NCI-H446 treated with DMSO at 0.1 percent for 48 hours (cell line): ENCODE measurements around the gene GMEB1.
"Not testable (repeated sequence)": the region's sequence is repeated elsewhere in the genome, so short reads cannot be mapped to it uniquely, and the experiment has no call there.

Source experiments
- DNase-seq: peaks from one replicate; lab custom pipeline; 2025; lab: John Stamatoyannopoulos, UW

The GMEB1 gene

DNA sequence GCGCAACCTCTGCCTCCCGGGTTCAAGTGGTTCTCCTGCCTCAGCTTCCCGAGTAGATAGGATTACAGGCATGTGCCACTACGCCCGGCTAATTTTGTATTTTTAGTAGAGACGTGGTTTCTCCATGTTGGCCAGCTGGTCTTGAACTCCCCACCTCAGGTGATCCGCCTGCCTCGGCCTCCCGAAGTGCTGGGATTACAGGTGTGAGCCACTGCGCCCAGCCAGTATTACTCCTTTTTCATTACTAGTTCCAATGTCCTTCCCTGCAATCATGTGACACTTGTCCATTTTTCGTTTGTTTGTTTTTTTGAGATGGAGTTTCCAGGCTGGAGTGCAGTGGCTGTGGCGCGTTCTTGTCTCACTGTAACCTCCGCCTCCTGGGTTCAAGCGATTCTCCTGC lies 4.4 kb downstream of the GMEB1 start:
- not testable (repeated sequence) for DNase-seq

DNA sequence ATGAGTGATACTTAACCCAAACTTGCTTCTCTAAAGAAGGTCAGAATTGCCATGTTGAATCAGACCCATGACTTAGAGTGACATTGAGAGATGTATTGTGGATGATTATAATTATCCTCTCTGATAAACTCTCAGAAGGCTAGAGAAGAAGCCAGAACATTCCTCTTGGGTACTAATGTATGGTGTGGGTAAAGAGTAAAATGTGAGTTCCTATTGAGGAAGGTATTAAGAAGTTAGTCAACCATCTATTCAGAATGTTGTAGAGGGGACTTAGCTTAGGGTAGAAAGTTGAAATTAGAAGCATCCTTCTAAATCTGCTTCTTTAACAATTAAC lies 7.3 kb downstream of the GMEB1 start:
- DNase-seq: no peak

DNA sequence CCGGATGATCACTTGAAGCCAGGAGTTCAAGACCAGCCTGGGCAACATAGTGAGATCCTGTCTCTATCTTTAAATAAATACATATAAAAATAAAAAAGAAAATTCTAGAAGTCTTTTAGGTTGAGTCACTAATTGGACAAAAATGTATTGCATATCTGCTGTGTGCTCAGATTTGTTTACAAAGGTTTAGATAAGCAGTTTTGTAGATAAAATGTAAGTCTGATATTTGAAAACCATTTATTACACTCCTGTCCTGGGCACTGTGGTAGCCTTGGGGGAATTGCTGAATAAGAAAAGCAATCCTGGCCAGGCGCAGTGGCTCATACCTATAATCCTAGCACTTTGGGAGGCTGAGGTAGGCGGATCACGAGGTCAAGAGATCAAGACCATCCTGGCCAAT lies 11.6 kb downstream of the GMEB1 start:
- DNase-seq: no peak

DNA sequence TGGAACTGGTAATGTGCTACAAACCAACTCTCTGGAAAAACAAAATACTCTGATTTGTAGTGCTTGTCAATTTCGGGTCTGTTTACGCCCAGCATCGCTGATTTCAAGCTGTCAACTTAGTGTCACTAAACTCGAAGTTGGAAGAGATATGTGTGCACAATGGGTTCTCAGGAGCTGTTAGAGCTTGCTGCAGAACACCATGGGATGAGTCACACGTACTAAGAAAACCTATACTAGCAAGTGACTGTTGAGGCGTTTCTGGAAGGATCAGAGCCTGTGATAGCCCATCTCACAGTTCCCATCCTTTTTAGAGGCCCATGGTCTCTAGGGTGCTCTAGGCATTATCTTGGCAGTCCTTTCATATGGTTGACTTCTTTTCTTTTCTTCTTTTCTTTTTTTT lies 14.3 kb downstream of the GMEB1 start:
- DNase-seq: no peak

DNA sequence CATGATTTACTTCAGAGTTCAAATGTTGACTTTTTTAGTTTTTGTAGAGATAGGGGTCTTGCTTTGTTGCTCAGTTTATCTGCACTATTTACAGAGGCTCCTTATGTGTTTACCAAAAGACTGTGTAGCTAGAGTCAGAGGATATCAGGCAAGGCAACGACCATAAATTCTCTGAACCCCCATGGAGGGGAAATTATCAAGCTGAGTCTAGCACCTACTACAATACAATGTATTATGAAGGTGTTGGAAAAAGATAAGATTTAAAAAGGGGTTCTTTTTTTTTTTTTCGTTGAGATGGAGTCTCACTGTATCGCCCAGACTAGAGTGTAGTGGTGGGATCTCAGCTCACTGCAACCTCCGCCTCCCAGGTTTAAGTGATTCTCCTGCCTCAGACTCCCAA lies 16.4 kb downstream of the GMEB1 start:
- DNase-seq: no peak

DNA sequence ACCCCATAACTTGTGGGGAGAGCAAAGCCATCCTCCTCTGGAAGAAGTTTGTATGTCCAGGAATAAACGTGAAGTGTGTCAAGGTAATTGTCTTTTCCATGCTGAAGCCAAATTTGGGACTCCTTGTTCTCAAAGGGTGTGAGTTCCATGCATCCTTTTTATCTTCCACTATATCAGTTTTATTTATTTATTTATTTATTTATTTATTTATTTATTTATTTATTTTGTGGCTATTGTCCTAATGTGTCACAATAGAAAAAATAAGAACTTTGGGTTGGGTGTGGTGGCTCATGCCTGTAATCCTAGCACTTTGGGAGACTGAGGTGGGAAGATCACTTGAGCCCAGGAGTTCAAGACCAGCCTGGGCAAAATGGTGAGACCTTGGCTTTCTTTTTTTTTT lies 23.0 kb downstream of the GMEB1 start:
- DNase-seq: not testable (repeated sequence)

DNA sequence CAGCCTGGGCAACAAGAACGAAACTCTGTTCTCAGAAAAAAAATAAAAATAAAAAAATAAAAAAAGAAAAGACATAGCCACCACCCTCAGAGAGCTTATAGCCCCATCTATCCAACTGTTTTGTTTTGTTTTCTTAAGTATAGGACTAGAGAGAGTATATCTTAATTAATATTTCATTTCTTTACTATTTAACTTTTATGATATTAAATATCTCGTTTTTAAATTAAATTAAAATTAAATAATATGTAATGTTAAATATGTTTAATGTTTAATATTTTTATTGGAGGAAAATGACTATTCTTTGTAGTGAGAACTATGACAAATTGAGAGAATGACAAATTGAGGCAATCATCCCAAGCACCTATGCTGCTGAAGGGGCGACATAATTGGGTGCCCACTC lies 35.0 kb downstream of the GMEB1 start:
- no peak for DNase-seq

DNA sequence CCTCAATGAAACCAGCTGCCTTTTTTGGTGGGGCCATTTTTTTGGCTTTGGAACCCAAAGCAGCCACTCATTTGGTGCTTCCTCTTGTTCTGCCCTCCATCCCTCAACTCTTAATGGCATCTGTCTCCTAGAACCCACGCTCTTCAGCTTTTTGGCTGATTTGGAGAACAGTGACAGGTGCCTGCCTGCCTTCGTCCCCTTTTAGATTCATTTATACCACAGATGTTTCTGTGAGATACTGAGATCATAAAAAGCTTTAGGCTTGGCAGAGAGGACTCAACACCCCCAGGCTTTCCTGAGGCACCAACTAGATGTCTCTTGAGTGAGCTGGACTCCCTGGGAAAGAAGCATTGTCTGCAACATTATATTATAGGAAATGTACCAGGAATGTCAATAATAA lies 47.8 kb downstream of the GMEB1 start:
- DNase-seq: no peak

DNA sequence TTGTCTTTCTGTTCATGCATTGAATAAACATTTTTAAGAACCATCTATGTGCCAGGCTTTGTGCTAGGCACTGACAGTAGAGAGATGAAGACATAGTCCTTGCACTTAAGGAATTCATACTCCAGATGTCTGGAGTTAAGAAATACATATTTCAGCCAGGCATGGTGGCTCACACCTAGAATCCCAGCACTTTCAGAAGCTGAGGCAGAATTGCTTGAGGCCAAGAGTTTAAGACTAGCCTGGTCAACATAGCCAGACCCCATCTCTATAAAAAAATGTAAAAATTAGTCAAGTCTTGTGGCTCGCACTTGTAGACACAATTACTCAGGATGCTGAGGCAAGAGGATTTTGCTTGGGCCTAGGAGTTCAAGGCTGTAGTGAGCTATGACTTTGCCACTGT lies 49.6 kb downstream of the GMEB1 start:
- DNase-seq: no peak

DNA sequence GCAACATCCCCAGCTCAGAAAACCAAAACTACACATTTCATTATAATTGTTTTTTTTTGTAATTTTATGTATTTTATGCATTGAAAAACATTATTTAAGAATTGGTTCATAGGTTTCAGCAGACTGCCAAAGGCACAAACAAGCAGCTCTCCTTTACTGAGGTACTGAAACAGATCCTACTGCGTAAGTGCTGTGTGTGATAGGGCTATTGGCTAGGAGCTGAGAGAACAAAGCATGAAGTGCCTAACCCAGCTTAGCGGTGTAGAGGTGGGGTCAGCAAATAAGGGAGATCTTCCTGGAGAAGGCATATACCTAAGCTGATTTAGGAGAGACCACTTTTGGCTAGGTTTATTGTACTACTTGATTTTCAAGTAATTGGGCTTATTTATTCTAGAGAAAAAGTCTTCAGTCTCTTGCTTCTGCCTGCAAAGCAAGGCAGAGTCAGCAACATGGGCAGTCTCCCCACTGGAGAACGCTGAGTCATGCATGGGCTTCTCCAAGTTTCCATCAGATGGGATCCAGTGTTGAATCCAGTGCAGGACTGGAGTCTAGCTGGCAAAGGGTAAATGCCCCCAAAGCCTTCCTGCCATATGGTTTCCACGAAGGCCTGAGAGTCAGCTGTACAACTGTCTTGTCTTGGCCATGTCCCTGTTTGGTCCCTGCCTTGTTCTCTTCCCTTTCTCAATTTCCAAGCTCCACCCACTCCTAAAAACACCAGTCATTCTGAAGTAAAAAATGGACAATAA lies 50.2 kb downstream of the GMEB1 start:
- DNase-seq: no peak

DNA sequence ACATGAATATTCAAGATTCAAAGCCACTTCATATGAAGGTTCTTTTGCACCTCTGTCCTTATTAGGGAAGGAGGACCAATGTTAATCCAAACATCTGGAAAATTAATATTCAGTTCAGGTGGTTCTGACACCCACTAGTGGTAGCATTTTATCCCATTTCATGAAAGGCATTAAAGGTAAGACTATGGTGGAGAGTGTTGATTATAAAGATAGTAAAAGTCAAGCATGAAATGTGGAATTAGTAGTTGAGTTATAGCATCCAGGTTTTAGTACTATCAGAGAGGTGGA lies 50.7 kb downstream of the GMEB1 start:
- no peak for DNase-seq

DNA sequence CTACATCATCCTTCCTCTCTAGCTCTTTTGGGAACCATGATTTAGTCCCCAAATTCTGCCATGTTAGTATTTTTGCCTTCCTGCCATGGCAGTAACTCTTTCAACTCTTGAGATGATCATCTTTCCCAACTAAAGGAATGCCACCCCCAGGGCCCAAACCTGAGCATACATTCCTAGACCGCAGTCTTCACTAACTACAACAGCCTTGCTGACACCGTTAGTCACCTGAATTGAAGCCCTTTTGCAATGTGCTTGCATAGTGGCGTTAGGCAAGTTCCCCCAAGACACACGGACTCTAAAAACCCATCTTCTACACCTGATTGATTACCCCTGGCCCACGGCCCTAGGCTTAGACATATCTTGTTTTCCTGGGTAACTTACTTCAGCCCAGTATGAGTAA lies 51.8 kb downstream of the GMEB1 start:
- no peak for DNase-seq

DNA sequence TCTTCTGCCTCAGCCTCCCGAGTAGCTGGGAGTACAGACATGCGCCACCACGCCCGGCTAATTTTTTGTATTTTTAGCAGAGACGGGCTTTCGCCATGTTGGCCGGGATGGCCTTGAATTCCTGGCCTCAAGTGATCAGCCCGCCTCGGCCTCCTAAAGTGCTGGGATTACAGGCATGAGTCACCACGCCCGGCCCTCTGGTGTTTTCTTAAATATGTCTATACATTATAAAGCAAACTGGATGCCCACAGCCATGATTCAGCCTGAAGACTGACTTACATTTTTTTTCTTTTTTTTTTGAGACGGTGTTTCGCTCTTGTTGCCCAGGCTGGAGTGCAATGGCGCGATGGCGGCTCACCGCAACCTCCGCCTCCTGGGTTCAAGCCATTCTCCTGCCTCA lies 53.3 kb downstream of the GMEB1 start:
- not testable (repeated sequence) for DNase-seq

DNA sequence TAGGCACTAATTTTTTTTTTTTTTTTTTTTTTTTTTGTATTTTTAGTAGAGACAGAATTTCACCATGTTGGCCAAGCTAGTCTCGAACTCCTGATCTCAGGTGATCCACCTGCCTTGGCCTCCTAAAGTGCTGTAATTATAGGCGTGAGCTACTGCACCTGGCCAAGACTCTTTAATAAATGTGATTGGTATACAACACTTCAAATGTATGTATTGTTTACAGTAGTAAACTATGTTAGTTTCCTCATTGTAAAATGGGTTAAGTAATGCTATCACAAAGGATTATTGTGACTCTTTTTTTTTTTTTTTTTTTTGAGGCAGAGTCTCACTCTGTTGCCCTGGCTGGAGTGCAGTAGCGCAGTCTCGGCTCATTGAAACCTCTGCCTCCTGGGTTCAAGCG lies 56.8 kb downstream of the GMEB1 start:
- not testable (repeated sequence) for DNase-seq

DNA sequence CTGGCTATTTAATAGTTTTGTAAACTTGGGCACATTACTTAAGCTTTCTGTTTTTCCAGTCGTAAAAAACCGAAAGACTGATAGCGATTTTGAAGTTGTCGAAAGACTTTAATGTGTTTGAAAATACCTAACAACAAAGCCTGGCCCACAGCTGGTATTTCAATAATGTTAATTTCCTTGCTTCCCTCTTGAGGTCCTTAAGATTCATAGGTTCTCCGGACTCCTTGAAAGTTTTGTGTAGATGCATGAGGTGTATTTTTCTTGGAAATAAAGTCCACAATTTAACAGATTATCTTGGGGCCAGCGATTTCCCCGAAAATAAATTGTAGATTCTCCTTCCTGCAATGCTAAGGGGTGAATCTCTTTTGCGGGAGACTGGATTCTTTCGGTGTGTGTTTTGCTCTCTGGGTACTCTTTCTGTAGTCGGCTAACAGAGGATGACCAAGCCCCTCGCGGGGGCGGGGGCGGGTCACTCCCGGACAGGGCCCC lies 67.4 kb downstream of the GMEB1 start:
- no peak for DNase-seq

DNA sequence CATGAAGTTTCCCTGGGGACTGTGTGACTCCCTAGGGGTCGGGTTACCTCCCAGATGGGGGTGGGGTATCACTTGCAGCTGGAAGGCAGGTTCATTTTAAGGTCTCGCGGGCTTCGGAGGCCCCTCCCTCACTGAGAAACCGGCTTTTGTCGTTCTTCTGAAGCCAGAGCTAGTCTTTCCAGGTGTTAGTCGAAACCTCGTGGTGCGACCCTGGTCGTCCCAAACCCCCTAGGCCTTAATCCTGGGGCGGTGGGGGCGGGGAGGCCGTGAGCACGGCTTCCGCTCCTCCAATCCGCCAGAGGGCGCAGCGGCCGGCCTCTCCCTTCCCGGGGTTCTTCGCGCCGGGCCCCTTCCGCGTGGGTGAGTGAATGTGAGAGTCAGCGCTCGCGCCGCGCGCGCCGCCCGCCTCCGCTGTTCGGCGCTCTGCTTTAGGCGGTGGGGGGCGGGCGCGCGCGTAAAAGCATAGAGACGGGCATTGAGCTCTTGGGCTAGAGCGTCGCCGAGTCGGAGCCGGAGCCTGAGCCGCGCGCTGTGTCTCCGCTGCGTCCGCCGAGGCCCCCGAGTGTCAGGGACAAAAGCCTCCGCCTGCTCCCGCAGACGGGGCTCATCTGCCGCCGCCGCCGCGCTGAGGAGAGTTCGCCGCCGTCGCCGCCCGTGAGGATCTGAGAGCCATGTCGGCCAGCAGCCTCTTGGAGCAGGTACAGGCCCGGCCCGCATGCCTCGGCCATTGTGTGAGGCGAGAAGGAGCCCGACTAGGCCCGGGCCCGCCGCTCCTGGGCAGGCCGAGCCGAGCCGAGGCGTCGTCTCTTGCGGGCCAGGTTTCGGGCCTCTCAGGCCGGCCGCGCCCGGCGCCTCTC lies 68.1 kb downstream of the GMEB1 start, which contains the start of gene YTHDF2:
YTHDF2 (plus strand) TSS at position 491 of the 857 bp plus-strand sequence; CDS start at position 672, 181 bp downstream.
- DNase-seq: peak; percentile 93

DNA sequence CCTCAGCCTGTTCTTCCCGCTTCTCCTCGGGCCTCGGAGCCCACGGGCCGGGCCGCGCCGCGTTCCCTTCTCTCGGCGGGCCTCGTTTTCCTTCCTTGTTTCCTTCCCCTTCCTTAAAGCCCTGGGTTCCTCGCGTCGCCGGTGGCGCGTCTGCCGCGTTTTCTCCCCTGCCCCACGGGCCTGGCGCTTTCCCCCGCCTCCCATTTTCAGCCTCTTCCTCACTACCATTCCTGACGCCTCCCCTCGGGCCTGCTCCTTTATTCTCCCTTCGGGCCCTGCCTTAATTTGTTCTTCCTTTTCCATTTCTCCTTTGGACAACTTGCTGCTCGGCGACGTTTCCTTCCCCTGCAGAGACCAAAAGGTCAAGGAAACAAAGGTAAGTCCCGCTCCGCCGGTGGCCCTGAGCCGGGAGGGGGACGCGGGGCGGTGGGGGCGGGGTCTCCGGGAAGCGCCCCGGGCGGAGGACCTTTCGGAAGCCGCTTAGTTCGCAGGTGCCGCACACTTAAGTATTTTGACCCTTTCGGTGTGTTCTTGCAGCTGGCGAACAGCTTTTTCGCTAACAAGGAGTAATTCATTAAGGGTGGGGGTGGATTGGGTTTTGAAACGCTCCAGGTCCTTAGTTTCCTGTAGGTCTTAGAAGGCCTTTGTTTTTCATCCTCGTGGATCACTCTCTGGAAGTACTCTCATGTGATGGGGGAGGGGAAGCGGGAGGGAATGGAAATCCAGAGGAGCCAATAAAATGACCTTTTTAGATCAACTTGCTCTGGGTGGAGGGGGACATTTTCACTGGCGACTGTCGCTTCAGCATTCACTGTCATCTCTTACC lies 68.9 kb downstream of the GMEB1 start:
- DNase-seq: peak; percentile 35

DNA sequence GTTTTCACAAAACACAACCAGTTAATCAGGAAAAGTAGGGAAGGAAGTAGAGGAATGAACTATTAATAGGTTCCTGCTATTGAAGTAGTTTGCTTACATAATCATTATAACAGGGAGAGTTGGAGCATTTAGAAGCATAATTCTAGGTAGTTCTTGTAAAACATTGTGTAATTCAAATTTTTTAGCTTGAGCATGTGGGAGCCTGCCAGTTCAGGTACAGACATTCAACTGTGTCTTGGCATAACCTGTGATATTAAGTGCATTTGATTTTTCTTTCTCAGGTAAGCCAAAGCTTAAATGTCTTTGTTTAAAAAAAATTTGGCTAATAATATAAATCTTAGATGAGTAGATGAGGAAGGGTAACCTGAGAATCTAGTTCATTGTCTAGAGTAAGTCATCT lies 71.5 kb downstream of the GMEB1 start:
- DNase-seq: no peak

DNA sequence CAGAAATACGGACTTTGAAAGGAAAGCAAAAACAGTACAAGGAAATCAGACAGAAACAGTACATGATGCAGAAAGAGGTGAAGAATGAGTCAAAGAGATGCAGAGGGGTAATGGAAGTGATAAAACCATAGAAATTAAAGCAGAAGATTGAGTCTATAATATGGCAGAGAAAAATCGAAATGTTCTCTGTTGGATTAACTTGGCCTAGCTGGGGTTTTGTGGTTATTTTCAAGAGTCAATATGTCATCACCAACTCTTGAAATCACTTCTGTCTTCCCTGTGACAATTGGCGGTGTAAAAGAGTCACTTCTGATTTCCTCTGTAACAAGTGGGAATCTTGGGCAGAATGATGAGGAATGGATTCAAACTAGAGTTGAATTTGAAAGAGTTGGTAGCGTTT lies 75.6 kb downstream of the GMEB1 start:
- no peak for DNase-seq

DNA sequence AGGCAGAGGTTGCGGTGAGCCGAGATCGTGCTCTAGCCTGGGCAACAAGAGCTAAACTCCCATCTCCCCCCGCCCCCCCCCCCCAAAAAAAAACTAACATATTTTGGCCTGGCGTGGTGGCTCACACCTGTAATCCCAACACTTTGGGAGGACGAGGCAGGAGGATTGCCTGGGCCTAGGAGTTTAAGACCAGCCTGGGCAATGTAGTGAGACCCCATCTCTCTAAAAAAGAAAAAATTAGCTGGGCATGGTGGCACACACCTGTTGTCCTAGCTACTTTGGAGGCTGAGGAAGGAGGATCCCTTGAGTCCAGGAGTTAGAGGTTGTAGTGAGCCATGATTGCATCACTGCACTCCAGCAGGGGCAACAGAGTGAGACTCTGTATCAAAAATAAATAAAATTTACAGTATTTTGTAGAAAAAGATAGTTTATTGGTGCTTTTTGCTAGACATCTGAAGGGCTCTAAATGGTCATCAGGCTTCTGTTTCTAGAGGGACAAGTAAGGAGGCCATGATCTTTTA lies 77.1 kb downstream of the GMEB1 start:
- DNase-seq: no peak

DNA sequence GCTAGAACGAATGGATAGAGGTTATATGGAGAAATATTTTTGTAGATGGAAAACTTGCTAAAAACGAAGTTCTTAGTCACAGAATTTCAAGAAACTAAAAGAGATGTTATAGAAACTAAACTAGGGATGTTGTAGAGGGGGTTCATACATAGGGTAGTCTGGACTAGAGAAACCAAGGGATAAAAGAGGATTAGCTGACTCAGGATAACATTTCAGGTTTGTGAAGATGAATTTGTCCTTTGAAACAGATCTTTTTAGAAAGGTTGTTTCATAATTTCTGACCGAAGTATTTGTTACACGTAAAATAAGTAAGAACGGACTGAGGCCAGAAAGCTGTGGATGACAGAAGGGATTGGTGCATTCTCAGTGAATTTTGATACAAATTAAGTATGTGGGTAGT lies 81.7 kb downstream of the GMEB1 start:
- no peak for DNase-seq

DNA sequence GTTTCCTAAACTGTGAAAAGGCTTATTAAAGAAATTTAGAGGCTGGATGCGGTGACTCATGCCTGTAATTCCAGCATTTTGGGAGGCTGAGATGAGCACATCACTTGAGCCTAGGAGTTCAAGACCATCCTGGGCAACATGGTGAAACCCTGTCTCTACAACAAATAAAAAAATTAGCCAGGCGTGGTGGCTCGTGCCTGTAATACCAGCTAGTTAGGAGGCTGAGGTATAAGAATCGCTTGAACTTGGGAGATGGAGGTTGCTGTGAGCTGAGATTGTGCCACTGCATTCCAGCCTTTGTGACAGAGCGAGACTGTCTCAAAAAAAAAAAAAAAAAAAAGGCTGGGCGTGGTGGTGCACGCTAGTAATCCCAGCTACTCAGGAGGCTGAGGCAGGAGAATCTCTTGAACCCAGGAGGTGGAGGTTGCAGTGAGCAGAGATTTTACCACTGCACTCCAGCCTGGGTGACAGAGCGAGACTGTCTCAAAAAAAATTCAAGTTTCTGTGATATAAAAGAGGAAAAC lies 82.2 kb downstream of the GMEB1 start:
- not testable (repeated sequence) for DNase-seq
